ENCODE results near the gene PAK5. TPM values are rescaled to one million over a fixed set of nuclear protein-coding genes. Genes with fewer than 3 reads are reported as not detected.

Gene PAK5
- total RNA-seq, 1 donor from 2014 or later: 1.6 TPM

DNA sequence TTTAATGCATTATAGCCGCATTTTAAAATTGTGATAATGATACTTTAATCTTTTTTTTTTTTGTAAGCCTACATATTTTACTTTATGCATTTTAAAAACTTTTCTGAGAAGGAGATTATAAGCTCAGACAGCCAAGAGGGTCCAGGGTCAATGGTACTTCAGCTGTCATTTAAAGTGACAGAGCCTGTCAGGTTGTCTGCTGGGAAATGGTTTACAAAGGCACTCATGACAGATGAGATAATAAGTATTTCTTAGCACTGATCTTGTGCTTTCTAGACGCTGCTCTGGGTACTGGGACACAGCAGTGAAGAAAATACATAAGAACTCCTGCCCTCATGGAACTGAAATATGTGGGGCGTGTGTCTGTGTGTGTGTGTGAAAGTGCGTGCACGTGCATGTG, 304.9 kb downstream of the PAK5 start:
- Histone ChIP-seq H3K4me3 (no peak overlapping the region), H3K27ac (no peak overlapping the region), H3K27me3 (no peaks in the 10 kb centered on the region), H3K79me2 (ENCODE audit: low read depth) (no peaks in the 10 kb centered on the region), H3K9me3 (ENCODE audit: low read depth) (no peaks in the 10 kb centered on the region), H3K36me3 (no peaks in the 10 kb centered on the region), H3F3A (ENCODE audit: low read depth) (no peaks in the 10 kb centered on the region), H2AFZ (replicated peaks) (no peak overlapping the region), H3K4me2 (no peak overlapping the region), H4K20me1 (ENCODE audit: low read depth) (no peaks in the 10 kb centered on the region), H3K9ac (no peak overlapping the region), H3K4me1 (peaks cover 8% of the 10 kb centered on the region)
- Mint-ChIP-seq H3K27me3 (ENCODE audit: insufficient read depth, low read depth) (peaks cover 2% of the 10 kb centered on the region), H3K4me3 (no peak overlapping the region), H3K36me3 (no peaks in the 10 kb centered on the region), H3K27ac (no peak overlapping the region), H3K9me3 (no peaks in the 10 kb centered on the region), H3K4me1 (no peaks in the 10 kb centered on the region)
- TF ChIP-seq, protein P1, sequence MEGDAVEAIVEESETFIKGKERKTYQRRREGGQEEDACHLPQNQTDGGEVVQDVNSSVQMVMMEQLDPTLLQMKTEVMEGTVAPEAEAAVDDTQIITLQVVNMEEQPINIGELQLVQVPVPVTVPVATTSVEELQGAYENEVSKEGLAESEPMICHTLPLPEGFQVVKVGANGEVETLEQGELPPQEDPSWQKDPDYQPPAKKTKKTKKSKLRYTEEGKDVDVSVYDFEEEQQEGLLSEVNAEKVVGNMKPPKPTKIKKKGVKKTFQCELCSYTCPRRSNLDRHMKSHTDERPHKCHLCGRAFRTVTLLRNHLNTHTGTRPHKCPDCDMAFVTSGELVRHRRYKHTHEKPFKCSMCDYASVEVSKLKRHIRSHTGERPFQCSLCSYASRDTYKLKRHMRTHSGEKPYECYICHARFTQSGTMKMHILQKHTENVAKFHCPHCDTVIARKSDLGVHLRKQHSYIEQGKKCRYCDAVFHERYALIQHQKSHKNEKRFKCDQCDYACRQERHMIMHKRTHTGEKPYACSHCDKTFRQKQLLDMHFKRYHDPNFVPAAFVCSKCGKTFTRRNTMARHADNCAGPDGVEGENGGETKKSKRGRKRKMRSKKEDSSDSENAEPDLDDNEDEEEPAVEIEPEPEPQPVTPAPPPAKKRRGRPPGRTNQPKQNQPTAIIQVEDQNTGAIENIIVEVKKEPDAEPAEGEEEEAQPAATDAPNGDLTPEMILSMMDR (IDR thresholded peaks at IDR 0.05): no peak
- TF ChIP-seq EZH2 (IDR thresholded peaks at IDR 0.05) (no peak), EZH2phosphoT487 (IDR thresholded peaks at IDR 0.05) (no peak)
- no peak for DNase-seq (ENCODE audit: low spot score)

DNA sequence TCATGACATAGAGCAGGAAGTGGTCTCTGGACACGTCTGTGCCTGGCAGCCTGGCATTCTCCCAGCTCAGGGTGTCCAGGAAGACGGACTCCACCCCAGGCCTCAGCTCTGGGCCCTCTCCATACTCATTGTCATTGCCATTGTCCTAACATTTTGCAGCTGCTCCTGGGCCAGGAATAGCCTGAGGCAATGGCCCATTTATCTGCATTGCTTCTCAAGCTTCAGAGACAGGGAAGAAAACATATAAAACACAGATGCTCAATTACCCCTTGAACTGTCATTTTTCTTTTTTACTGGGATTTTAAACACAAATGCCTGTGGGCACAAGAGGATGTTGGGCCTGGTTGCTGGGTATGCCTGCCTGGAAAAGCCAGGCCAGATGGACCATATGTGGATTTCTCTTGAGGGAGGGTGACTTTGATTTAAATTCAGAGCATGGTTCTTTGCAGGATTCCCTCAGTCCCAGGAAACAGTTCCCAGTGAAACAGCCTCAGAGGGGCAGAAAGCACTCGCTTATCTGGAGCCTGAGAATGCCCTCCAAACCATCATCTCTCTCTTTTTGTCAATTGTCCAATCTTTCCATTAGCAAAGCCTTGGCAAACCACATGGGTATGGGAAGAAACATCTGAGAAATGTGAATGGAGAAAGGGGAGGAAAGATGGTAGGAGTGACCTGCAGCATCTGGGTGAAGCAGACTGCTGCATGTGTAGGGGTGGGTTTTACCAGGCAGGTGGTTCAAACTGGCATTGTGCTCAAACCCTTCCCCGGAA, 306.6 kb downstream of the PAK5 start:
- Mint-ChIP-seq H3K27ac (no peak overlapping the region), H3K4me3 (no peak overlapping the region), H3K27me3 (ENCODE audit: insufficient read depth, low read depth) (no peaks in the 10 kb centered on the region), H3K4me1 (no peaks in the 10 kb centered on the region), H3K9me3 (no peaks in the 10 kb centered on the region), H3K36me3 (no peaks in the 10 kb centered on the region)
- no peaks in the 10 kb centered on the region for H3K9me3 ChIP-seq (ENCODE audit: low read depth)
- no peaks in the 10 kb centered on the region for H3F3A ChIP-seq (ENCODE audit: low read depth)
- no peaks in the 10 kb centered on the region for H3K79me2 ChIP-seq (ENCODE audit: low read depth)
- TF ChIP-seq, protein P1 (IDR thresholded peaks at IDR 0.05): no peak
- TF ChIP-seq EZH2phosphoT487 (IDR thresholded peaks at IDR 0.05) (no peak), EZH2 (IDR thresholded peaks at IDR 0.05) (no peak)
- H3K4me2 ChIP-seq: no peak overlapping the region
- H4K20me1 ChIP-seq (ENCODE audit: low read depth): no peaks in the 10 kb centered on the region
- H3K27me3 ChIP-seq: no peaks in the 10 kb centered on the region
- H2AFZ ChIP-seq (replicated peaks): no peak overlapping the region
- H3K4me1 ChIP-seq: no peaks in the 10 kb centered on the region
- H3K27ac ChIP-seq: no peak overlapping the region
- no peak overlapping the region for H3K9ac ChIP-seq
- no peak overlapping the region for H3K4me3 ChIP-seq
- DNase-seq (ENCODE audit: low spot score): no peak
- H3K36me3 ChIP-seq: no peaks in the 10 kb centered on the region

DNA sequence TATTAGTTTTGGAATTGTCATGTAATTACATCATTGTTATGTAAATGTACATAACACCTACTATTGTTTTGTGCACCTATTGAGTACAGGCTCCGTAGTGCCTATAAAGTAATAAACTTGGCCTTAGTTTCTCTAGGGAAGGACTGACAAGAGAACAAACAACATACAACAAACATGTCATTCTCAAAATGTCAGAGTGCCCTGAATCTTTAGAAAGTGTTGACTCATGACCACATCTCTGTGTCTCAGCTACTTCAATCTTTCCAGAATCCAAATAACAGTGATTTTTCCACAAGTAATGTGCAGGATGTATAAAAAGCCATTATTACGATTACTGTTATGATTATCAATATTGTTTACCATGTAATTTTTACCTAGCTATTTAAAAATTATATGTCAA, 307.3 kb downstream of the PAK5 start:
- Histone ChIP-seq H4K20me1 (ENCODE audit: low read depth) (no peaks in the 10 kb centered on the region), H3K9me3 (ENCODE audit: low read depth) (no peaks in the 10 kb centered on the region), H3K4me3 (no peak overlapping the region), H3K79me2 (ENCODE audit: low read depth) (no peaks in the 10 kb centered on the region), H2AFZ (replicated peaks) (no peak overlapping the region), H3K27ac (no peak overlapping the region), H3K4me1 (no peaks in the 10 kb centered on the region), H3K27me3 (no peaks in the 10 kb centered on the region), H3K9ac (no peak overlapping the region), H3K36me3 (no peaks in the 10 kb centered on the region), H3F3A (ENCODE audit: low read depth) (no peaks in the 10 kb centered on the region), H3K4me2 (no peak overlapping the region)
- TF ChIP-seq EZH2phosphoT487 (IDR thresholded peaks at IDR 0.05): no peak
- TF ChIP-seq, protein P1 (IDR thresholded peaks at IDR 0.05): no peak
- Mint-ChIP-seq H3K27ac (no peak overlapping the region), H3K9me3 (no peaks in the 10 kb centered on the region), H3K27me3 (ENCODE audit: insufficient read depth, low read depth) (peaks cover 3% of the 10 kb centered on the region), H3K36me3 (no peaks in the 10 kb centered on the region), H3K4me3 (no peak overlapping the region), H3K4me1 (no peaks in the 10 kb centered on the region)
- DNase-seq (ENCODE audit: low spot score): no peak
